Prostate gland (tissue), 2 donors: ENCODE results near the gene ENDOV. TPM values are rescaled to one million over a fixed set of nuclear protein-coding genes. Genes with fewer than 3 reads are reported as not detected.

ENCODE experiments used
- DNase-seq: peaks from one replicate; pipeline ENCODE4 v3.0.0-alpha.2; 2019; ENCODE audit warnings: low spot score
- H3K27ac ChIP-seq, 2 donors: fragments of 200-600 bp; sonication (generic); 2 replicates each; pipeline ENCODE4 v1.5.1; 2017 to 2019
- H3K27me3 ChIP-seq: fragments of 200-600 bp; sonication (generic); replicated peaks from 2 replicates; pipeline ENCODE4 v1.5.1; 2019; ENCODE audit not compliant: insufficient read depth
- H3K36me3 ChIP-seq, 2 donors: fragments of 200-600 bp; sonication (generic); 1 replicate in 1 of 2; 2 replicates in 1 of 2; pipeline versions ENCODE4 v1.5.1 to v1.8.1; 2017 to 2019
- H3K4me1 ChIP-seq: fragments of 200-600 bp; sonication (generic); replicated peaks from 2 replicates; pipeline ENCODE4 v1.5.1; 2019
- H3K4me3 ChIP-seq, 2 donors: fragments of 200-600 bp; sonication (generic); 2 replicates each; pipeline ENCODE4 v1.5.1; 2017 to 2019
- H3K9me3 ChIP-seq: fragments of 200-600 bp; sonication (generic); 2 replicates; pipeline ENCODE4 v1.5.1; 2017
- CTCF ChIP-seq, 4 experiments: fragments of 200-600 bp in 2 of 4; fragments of 450-650 bp in 2 of 4; sonication (generic) in 2 of 4; IDR thresholded peaks; 1 replicate in 3 of 4; 2 replicates in 1 of 4; pipeline ENCODE4 v1.5.1; 2016 to 2019; ENCODE audit warnings: antibody characterized with exemption in 4 of 4, mild to moderate bottlenecking in 2 of 4, moderate library complexity in 2 of 4
- POLR2A ChIP-seq: fragments of 450-650 bp; IDR thresholded peaks from one replicate; pipeline ENCODE4 v1.6.1; 2016; ENCODE audit warnings: antibody characterized with exemption, mild to moderate bottlenecking
- POLR2AphosphoS5 ChIP-seq: sonication (generic); formaldehyde crosslinking; IDR thresholded peaks from one replicate; pipeline ENCODE4 v1.6.1; 2017; ENCODE audit warnings: antibody characterized with exemption
- WGBS: methylation state at CpG from one replicate; pipeline ENCODE4 v1.1.5; 2018; 5-methylcytosine and 5-hydroxymethylcytosine counted together
- intact Hi-C: fragments of 100-400 bp; cut with DNase I; formaldehyde crosslinking; loops from one replicate; pipeline ENCODE4 v1.14.2; 2022
- total RNA-seq, 2 donors: library from RNA; depleted of rRNA; stranded (reverse); fragments of >200 nt; gene quantifications; one replicate each; pipeline ENCODE4 v1.1.0, GENCODE V29; 2016

The ENDOV gene
- total RNA-seq, 2 donors from 2014 or later, result 17.0 to 36.9 TPM

- H3K4me3 ChIP-seq, result peak overlapping the region; percentile 81 to 93
- peaks cover 7% of the 10 kb centered on the region for H3K4me1 ChIP-seq
- no peaks in the 10 kb centered on the region for H3K27me3 ChIP-seq
- H3K27ac ChIP-seq, result peak overlapping the region; percentile 91 to 98
- TF ChIP-seq POLR2A (no peak), CTCF (IDR thresholded peaks at IDR 0.05) (no peak), POLR2AphosphoS5 (no peak)
- H3K36me3 ChIP-seq, result no peaks in the 10 kb centered on the region
- no peaks in the 10 kb centered on the region for H3K9me3 ChIP-seq
- WGBS, result 0% methylated on average over 15 of the region's 15 CpGs
- intact Hi-C loops, result no loop called here
- no peak for DNase-seq
These were observed 512 bp upstream of the ENDOV start for GRCh38 chr17:80414508-80414802.

- H3K27ac ChIP-seq, result peak overlapping the region; percentile 91 to 98
- peak overlapping the region; percentile 81 to 93 for H3K4me3 ChIP-seq
- peaks cover 7% of the 10 kb centered on the region for H3K4me1 ChIP-seq
- H3K9me3 ChIP-seq, result no peaks in the 10 kb centered on the region
- DNase-seq, result no peak
- 7% methylated on average over 39 of the region's 39 CpGs for WGBS
- no peaks in the 10 kb centered on the region for H3K36me3 ChIP-seq
- intact Hi-C loops, result no loop called here
- no peak for TF ChIP-seq POLR2A
- TF ChIP-seq POLR2AphosphoS5, result no peak
- no peak for TF ChIP-seq CTCF (IDR thresholded peaks at IDR 0.05)
- no peaks in the 10 kb centered on the region for H3K27me3 ChIP-seq
These were observed 715 bp downstream of the ENDOV start for GRCh38 chr17:80415626-80416137.

- TF ChIP-seq POLR2A, result no peak
- TF ChIP-seq CTCF (IDR thresholded peaks at IDR 0.05), result no peak
- TF ChIP-seq POLR2AphosphoS5, result no peak
- H3K9me3 ChIP-seq, result no peaks in the 10 kb centered on the region
- intact Hi-C loops, result no loop called here
- H3K4me3 ChIP-seq, result peak overlapping the region; percentile 81 to 93
- DNase-seq, result no peak
- no peak overlapping the region for H3K27ac ChIP-seq
- no peaks in the 10 kb centered on the region for H3K27me3 ChIP-seq
- WGBS, result 70% methylated on average over 7 of the region's 7 CpGs
- H3K36me3 ChIP-seq, result no peaks in the 10 kb centered on the region
- H3K4me1 ChIP-seq, result peaks cover 7% of the 10 kb centered on the region
These were observed 1.4 kb downstream of the ENDOV start for GRCh38 chr17:80416260-80416939.

GRCh38 chr17:80416940-80417293 is 1.9 kb downstream of the ENDOV start:
- no peak for DNase-seq
- no peaks in the 10 kb centered on the region for H3K27me3 ChIP-seq
- 71% methylated on average over 6 of the region's 6 CpGs for WGBS
- no peaks in the 10 kb centered on the region for H3K36me3 ChIP-seq
- H3K4me1 ChIP-seq, result peaks cover 7% of the 10 kb centered on the region
- intact Hi-C loops, result no loop called here
- no peak for TF ChIP-seq POLR2AphosphoS5
- no peak for TF ChIP-seq CTCF (IDR thresholded peaks at IDR 0.05)
- no peak for TF ChIP-seq POLR2A
- H3K4me3 ChIP-seq, result no peak overlapping the region
- no peaks in the 10 kb centered on the region for H3K9me3 ChIP-seq
- H3K27ac ChIP-seq, result no peak overlapping the region

- TF ChIP-seq POLR2A (no peak), POLR2AphosphoS5 (no peak), CTCF (IDR thresholded peaks at IDR 0.05) (no peak)
- 94% methylated on average over 11 of the region's 11 CpGs for WGBS
- no peak overlapping the region for H3K4me3 ChIP-seq
- DNase-seq, result no peak
- no peak overlapping the region for H3K27ac ChIP-seq
- H3K27me3 ChIP-seq, result no peaks in the 10 kb centered on the region
- no peaks in the 10 kb centered on the region for H3K9me3 ChIP-seq
- H3K36me3 ChIP-seq, result no peaks in the 10 kb centered on the region
- intact Hi-C loops, result no loop called here
- peaks cover 5% of the 10 kb centered on the region for H3K4me1 ChIP-seq
These were observed 3.6 kb downstream of the ENDOV start for GRCh38 chr17:80418589-80418988.
